ENCODE measurements around the gene CXXC4. TPM values are rescaled to one million over a fixed set of nuclear protein-coding genes. Genes with fewer than 3 reads are reported as not detected.

The CXXC4 gene
- total and polyA plus RNA-seq, 7 experiments from 2014 or later, result 0.42 TPM; not detected in 6

DNA sequence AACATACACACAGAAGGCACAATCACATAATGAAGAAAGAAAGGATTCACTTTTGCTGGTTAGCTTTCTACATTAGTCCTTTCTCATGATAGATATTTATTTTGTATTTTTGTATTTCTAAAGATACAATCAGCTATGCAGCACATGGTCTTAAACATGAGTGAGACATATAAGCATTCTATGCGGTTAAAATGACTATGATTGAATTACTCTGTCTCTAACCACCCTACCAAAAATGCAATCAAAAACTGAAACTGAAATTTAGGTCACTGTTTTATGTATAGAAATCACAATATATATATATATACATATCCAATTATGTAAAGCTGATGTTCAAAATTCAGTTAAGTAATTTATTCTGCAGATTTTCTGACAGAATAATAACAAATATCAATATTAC lies 21.9 kb downstream of the CXXC4 start:
- H3K27ac Mint-ChIP-seq, result no peak overlapping the region
- ChIA-PET POLR2A (no interaction called here), CTCF (no interaction called here)
- DNase-seq, result no peak
- H3K27me3 ChIP-seq (ENCODE audit: control insufficient read depth in 2 of 2, insufficient read depth in 2 of 2, low read length in 2 of 2), result no peaks in the 10 kb centered on the region
- no peak overlapping the region for H3K4me3 ChIP-seq (ENCODE audit: low read length)
- peaks cover 0 to 3% (median 0%) of the 10 kb centered on the region in 11 donors for H3K9me3 Mint-ChIP-seq
- no peaks in the 10 kb centered on the region for H3K36me3 ChIP-seq (ENCODE audit: control insufficient read depth in 2 of 3, insufficient read depth in 3 of 3, low read length in 3 of 3)
- no peaks in the 10 kb centered on the region for H3K36me3 Mint-ChIP-seq
- peaks cover 0 to 3% (median 0%) of the 10 kb centered on the region in 5 donors for H3K27me3 Mint-ChIP-seq
- H3K4me1 Mint-ChIP-seq, result no peaks in the 10 kb centered on the region
- H3K4me1 ChIP-seq (ENCODE audit: control insufficient read depth in 2 of 2, insufficient read depth in 2 of 2, low read length in 2 of 2), result no peaks in the 10 kb centered on the region
- H3K27ac ChIP-seq (ENCODE audit: low read depth, low read length), result no peak overlapping the region
- H3K9me3 ChIP-seq (ENCODE audit: control insufficient read depth in 2 of 3, low read length in 3 of 3), result no peaks in the 10 kb centered on the region
- ATAC-seq, result no peak
- H3K4me3 Mint-ChIP-seq, result no peak overlapping the region
- intact Hi-C loops (cut with micrococcal nuclease), result no loop called here

DNA sequence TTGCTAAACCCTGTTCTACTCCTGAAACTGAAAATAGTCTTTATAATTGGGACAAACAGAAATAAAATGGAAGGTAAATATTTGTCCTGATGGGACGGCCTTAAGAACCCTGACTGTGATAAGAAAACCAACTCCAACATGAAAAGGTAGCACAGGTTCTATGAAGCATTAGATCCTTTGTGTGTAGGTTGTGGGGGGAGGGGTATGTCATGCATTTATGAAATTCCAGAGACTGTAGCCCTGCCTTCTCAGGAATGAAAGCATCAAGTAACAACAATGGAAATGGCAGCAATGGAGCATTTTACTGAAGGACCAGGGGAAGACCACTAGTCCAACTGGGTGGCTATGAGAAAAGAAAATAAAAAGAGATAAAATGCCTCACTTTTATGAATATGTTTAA lies 23.9 kb downstream of the CXXC4 start:
- Histone ChIP-seq H3K4me1 (ENCODE audit: control insufficient read depth in 2 of 2, insufficient read depth in 2 of 2, low read length in 2 of 2) (no peaks in the 10 kb centered on the region), H3K4me3 (ENCODE audit: low read length) (no peak overlapping the region), H3K9me3 (ENCODE audit: control insufficient read depth in 2 of 3, low read length in 3 of 3) (no peaks in the 10 kb centered on the region), H3K36me3 (ENCODE audit: control insufficient read depth in 2 of 3, insufficient read depth in 3 of 3, low read length in 3 of 3) (no peaks in the 10 kb centered on the region), H3K27ac (ENCODE audit: low read depth, low read length) (no peak overlapping the region), H3K27me3 (ENCODE audit: control insufficient read depth in 2 of 2, insufficient read depth in 2 of 2, low read length in 2 of 2) (no peaks in the 10 kb centered on the region)
- ChIA-PET POLR2A (no interaction called here), CTCF (no interaction called here)
- Mint-ChIP-seq H3K27me3 (peaks cover 0 to 3% (median 0%) of the 10 kb centered on the region in 5 donors), H3K4me3 (no peak overlapping the region), H3K4me1 (no peaks in the 10 kb centered on the region), H3K36me3 (no peaks in the 10 kb centered on the region), H3K9me3 (peaks cover 0 to 3% (median 0%) of the 10 kb centered on the region in 11 donors), H3K27ac (no peak overlapping the region)
- ATAC-seq, result no peak
- DNase-seq, result no peak
- intact Hi-C loops (cut with micrococcal nuclease), result no loop called here

DNA sequence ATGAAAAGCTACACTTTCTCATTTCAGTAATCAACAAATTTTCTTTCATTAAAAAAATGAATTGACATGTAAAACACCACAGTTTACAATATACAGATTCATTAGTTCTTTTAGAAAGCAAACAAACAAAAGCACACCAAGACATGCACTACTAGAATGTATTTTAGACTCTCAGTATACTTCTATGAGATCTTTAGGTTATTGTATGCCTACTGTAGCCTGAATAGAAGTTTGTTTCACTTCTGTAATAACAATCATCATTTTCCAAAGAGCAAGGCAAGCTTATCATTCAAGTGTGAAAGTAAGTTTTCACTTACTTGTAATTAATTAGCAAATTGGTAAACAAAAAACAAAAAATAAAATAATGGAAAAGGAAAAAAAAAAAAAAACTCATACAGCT lies 24.9 kb downstream of the CXXC4 start:
- Mint-ChIP-seq H3K27ac (no peak overlapping the region), H3K9me3 (peaks cover 0 to 3% (median 0%) of the 10 kb centered on the region in 11 donors), H3K27me3 (peaks cover 0 to 3% (median 0%) of the 10 kb centered on the region in 5 donors), H3K4me3 (no peak overlapping the region), H3K36me3 (no peaks in the 10 kb centered on the region), H3K4me1 (no peaks in the 10 kb centered on the region)
- H3K4me1 ChIP-seq (ENCODE audit: control insufficient read depth in 2 of 2, insufficient read depth in 2 of 2, low read length in 2 of 2), result no peaks in the 10 kb centered on the region
- H3K9me3 ChIP-seq (ENCODE audit: control insufficient read depth in 2 of 3, low read length in 3 of 3), result no peaks in the 10 kb centered on the region
- no peak for DNase-seq
- intact Hi-C loops (cut with micrococcal nuclease), result no loop called here
- H3K27me3 ChIP-seq (ENCODE audit: control insufficient read depth in 2 of 2, insufficient read depth in 2 of 2, low read length in 2 of 2), result no peaks in the 10 kb centered on the region
- POLR2A ChIA-PET, result no interaction called here
- H3K36me3 ChIP-seq (ENCODE audit: control insufficient read depth in 2 of 3, insufficient read depth in 3 of 3, low read length in 3 of 3), result no peaks in the 10 kb centered on the region
- H3K4me3 ChIP-seq (ENCODE audit: low read length), result no peak overlapping the region
- H3K27ac ChIP-seq (ENCODE audit: low read depth, low read length), result no peak overlapping the region
- no peak for ATAC-seq
- CTCF ChIA-PET, result no interaction called here

DNA sequence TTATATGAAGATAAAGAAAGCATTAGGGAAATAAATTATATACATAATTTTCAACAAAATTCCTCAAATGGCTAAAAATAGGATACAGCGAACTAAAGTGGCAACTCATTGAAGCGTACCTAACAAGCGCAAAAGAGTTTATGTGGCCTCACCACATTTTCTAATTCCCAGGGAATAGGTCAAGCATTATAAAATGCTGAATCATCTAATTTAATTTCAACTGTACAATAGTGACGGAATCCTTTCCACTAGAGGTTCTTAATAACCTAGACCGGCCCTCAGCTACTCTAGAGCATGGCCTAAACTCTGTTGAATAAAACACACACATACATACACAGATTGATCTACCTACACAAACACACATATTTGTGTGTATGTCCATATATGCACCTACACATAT lies 29.1 kb downstream of the CXXC4 start:
- Histone ChIP-seq H3K36me3 (ENCODE audit: control insufficient read depth in 2 of 3, insufficient read depth in 3 of 3, low read length in 3 of 3) (no peaks in the 10 kb centered on the region), H3K27me3 (ENCODE audit: control insufficient read depth in 2 of 2, insufficient read depth in 2 of 2, low read length in 2 of 2) (no peaks in the 10 kb centered on the region), H3K4me3 (ENCODE audit: low read length) (no peak overlapping the region), H3K4me1 (ENCODE audit: control insufficient read depth in 2 of 2, insufficient read depth in 2 of 2, low read length in 2 of 2) (no peaks in the 10 kb centered on the region), H3K27ac (ENCODE audit: low read depth, low read length) (no peak overlapping the region), H3K9me3 (ENCODE audit: control insufficient read depth in 2 of 3, low read length in 3 of 3) (no peaks in the 10 kb centered on the region)
- DNase-seq, result no peak
- peaks cover 0 to 6% (median 0%) of the 10 kb centered on the region in 11 donors for H3K9me3 Mint-ChIP-seq
- CTCF ChIA-PET, result no interaction called here
- POLR2A ChIA-PET, result no interaction called here
- no peaks in the 10 kb centered on the region for H3K36me3 Mint-ChIP-seq
- H3K4me3 Mint-ChIP-seq, result no peak overlapping the region
- no peaks in the 10 kb centered on the region for H3K4me1 Mint-ChIP-seq
- no peak for ATAC-seq
- intact Hi-C loops (cut with micrococcal nuclease), result no loop called here
- no peak overlapping the region for H3K27ac Mint-ChIP-seq
- peaks cover 0 to 10% (median 3%) of the 10 kb centered on the region in 5 donors for H3K27me3 Mint-ChIP-seq

DNA sequence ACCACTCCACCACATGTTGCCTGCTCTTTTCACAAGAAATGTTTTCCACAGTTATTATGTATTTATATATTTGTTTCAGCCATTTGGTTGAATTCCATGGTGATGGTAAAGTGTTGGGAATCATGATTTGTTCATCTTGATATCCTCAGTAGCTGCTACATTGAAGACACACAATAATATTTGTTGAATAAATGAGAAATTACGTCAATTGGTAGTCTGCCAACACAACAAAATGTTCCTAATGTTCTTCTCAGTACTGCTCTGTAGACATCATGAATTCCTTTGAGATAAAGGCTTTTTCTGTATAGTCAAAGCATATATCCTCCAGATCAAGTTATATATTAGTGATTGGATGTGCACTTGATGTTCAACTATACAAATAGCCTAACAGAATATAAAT lies 29.5 kb downstream of the CXXC4 start:
- no peak overlapping the region for H3K4me3 ChIP-seq (ENCODE audit: low read length)
- Mint-ChIP-seq H3K4me1 (no peaks in the 10 kb centered on the region), H3K27ac (no peak overlapping the region), H3K27me3 (peaks cover 0 to 10% (median 0%) of the 10 kb centered on the region in 5 donors), H3K4me3 (no peak overlapping the region), H3K9me3 (peaks cover 0 to 6% (median 0%) of the 10 kb centered on the region in 11 donors), H3K36me3 (no peaks in the 10 kb centered on the region)
- H3K9me3 ChIP-seq (ENCODE audit: control insufficient read depth in 2 of 3, low read length in 3 of 3), result no peaks in the 10 kb centered on the region
- ATAC-seq, result no peak
- H3K27ac ChIP-seq (ENCODE audit: low read depth, low read length), result no peak overlapping the region
- ChIA-PET CTCF (no interaction called here), POLR2A (no interaction called here)
- DNase-seq, result no peak
- no peaks in the 10 kb centered on the region for H3K27me3 ChIP-seq (ENCODE audit: control insufficient read depth in 2 of 2, insufficient read depth in 2 of 2, low read length in 2 of 2)
- no peaks in the 10 kb centered on the region for H3K36me3 ChIP-seq (ENCODE audit: control insufficient read depth in 2 of 3, insufficient read depth in 3 of 3, low read length in 3 of 3)
- intact Hi-C loops (cut with micrococcal nuclease), result no loop called here
- H3K4me1 ChIP-seq (ENCODE audit: control insufficient read depth in 2 of 2, insufficient read depth in 2 of 2, low read length in 2 of 2), result no peaks in the 10 kb centered on the region

DNA sequence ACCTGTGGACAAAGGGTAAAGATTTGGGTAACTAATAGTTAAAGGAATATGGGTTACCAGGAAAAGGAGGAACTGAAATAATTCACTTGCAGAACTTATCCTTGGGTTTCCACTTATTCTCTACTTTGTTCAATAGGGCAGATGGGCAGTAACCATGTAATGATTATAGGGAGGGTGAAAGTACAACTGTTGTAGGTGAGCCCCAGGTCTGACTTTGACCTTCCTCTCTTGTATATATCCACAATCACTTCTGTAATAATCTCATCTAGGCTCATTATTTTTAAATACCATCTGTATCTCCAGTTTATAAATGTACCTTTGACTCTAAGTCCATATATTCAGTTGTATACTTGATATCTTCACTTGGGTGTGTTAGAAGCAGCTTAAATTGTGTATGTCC lies 32.1 kb downstream of the CXXC4 start:
- H3K4me3 Mint-ChIP-seq, result no peak overlapping the region
- intact Hi-C loops (cut with micrococcal nuclease), result no loop called here
- no peaks in the 10 kb centered on the region for H3K36me3 Mint-ChIP-seq
- ChIA-PET POLR2A (no interaction called here), CTCF (no interaction called here)
- H3K27me3 ChIP-seq (ENCODE audit: control insufficient read depth in 2 of 2, insufficient read depth in 2 of 2, low read length in 2 of 2), result no peaks in the 10 kb centered on the region
- no peaks in the 10 kb centered on the region for H3K9me3 ChIP-seq (ENCODE audit: control insufficient read depth in 2 of 3, low read length in 3 of 3)
- no peak overlapping the region for H3K27ac Mint-ChIP-seq
- peaks cover 0 to 7% (median 4%) of the 10 kb centered on the region in 5 donors for H3K27me3 Mint-ChIP-seq
- H3K4me1 ChIP-seq (ENCODE audit: control insufficient read depth in 2 of 2, insufficient read depth in 2 of 2, low read length in 2 of 2), result no peaks in the 10 kb centered on the region
- no peaks in the 10 kb centered on the region for H3K36me3 ChIP-seq (ENCODE audit: control insufficient read depth in 2 of 3, insufficient read depth in 3 of 3, low read length in 3 of 3)
- no peak overlapping the region for H3K4me3 ChIP-seq (ENCODE audit: low read length)
- DNase-seq, result no peak
- ATAC-seq, result no peak
- H3K4me1 Mint-ChIP-seq, result no peaks in the 10 kb centered on the region
- peaks cover 0 to 9% (median 0%) of the 10 kb centered on the region in 11 donors for H3K9me3 Mint-ChIP-seq
- no peak overlapping the region for H3K27ac ChIP-seq (ENCODE audit: low read depth, low read length)

DNA sequence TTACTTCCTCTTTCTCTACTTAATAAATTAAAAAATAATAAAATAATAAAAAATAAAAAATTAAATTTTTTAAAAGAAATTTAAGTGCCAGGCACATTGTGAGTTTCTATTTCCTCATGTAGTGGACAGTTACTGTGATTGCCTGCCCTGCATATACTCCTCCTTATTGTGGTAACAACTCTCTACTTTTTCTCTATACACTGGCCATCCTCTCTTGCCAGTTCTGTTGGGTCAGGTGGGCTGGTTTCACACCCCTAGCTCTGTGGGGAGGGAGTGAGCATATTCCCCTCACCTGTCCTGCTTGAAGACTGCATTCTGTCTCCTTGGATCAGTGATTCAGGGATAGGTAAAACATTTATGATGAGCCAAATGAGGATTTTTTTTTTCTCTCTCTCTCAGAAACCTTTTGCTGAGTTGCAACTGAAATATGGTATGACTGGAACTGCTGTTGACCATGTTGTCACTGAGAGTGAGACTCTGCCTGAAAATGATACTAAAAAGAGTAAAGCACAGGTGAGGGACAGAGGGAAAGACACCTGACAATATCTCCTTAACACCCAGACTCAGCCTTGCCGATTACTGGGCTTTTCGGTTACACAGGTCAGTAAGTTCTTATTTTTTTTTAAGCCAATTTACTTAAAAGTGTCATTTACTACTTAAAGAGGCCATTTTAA lies 37.2 kb downstream of the CXXC4 start:
- Histone ChIP-seq H3K36me3 (ENCODE audit: control insufficient read depth in 2 of 3, insufficient read depth in 3 of 3, low read length in 3 of 3) (no peaks in the 10 kb centered on the region), H3K4me1 (ENCODE audit: control insufficient read depth in 2 of 2, insufficient read depth in 2 of 2, low read length in 2 of 2) (no peaks in the 10 kb centered on the region), H3K27me3 (ENCODE audit: control insufficient read depth in 2 of 2, insufficient read depth in 2 of 2, low read length in 2 of 2) (no peaks in the 10 kb centered on the region), H3K27ac (ENCODE audit: low read depth, low read length) (no peak overlapping the region), H3K9me3 (ENCODE audit: control insufficient read depth in 2 of 3, low read length in 3 of 3) (no peaks in the 10 kb centered on the region), H3K4me3 (ENCODE audit: low read length) (no peak overlapping the region)
- Mint-ChIP-seq H3K4me1 (no peaks in the 10 kb centered on the region), H3K27me3 (peaks cover 0 to 4% (median 0%) of the 10 kb centered on the region in 5 donors), H3K9me3 (peaks cover 0 to 9% (median 0%) of the 10 kb centered on the region in 11 donors), H3K4me3 (no peak overlapping the region), H3K36me3 (no peaks in the 10 kb centered on the region), H3K27ac (no peak overlapping the region)
- CTCF ChIA-PET, result no interaction called here
- intact Hi-C loops (cut with micrococcal nuclease), result no loop called here
- DNase-seq (no peak), ATAC-seq (no peak)
- POLR2A ChIA-PET, result no interaction called here

Measured in naive thymus-derived CD4-positive, alpha-beta T cell (primary cell).